ENCODE data around the gene ORM1. TPM values are rescaled to one million over a fixed set of nuclear protein-coding genes. Genes with fewer than 3 reads are reported as not detected.

The ORM1 gene
- total and polyA plus RNA-seq, 2 donors = 3.1 to 3.4 TPM

DNA sequence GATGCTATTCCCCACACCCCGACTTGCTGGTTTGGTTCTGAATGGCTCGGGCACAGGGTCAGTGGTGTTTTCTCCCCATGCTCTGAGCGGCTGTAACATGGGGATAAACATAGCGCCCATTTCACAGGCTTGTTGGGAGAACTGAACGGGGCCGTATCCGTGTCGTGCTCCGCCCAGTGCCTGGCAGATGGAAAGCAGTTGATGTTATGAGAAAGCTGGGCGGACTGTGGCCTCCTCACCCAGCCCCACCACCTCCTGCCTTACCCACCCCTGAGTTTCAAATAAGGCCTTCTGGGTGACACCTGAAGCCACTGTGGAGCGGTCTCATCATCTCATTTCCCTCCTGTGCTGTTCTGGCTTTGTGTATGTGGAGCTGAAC lies 21.3 kb downstream of the ORM1 start:
- peaks cover 96 to 98% of the 10 kb centered on the region in 2 donors for H3K36me3 ChIP-seq (ENCODE audit: control insufficient read depth in 2 of 2, insufficient read depth in 2 of 2, low read length in 1 of 2)
- no peaks in the 10 kb centered on the region for H3K27me3 ChIP-seq (ENCODE audit: control insufficient read depth in 2 of 2, insufficient read depth in 1 of 2, low read length in 1 of 2)
- H3K4me1 ChIP-seq (ENCODE audit: control insufficient read depth in 2 of 2, insufficient read depth in 2 of 2, low read length in 2 of 2) = peaks cover 0 to 5% of the 10 kb centered on the region in 2 donors
- H3K9me3 ChIP-seq (ENCODE audit: control insufficient read depth in 2 of 2, insufficient read depth in 1 of 2, low read length in 1 of 2) = no peaks in the 10 kb centered on the region
- DNase-seq (ENCODE audit: low read depth in 6 of 9, low spot score in 9 of 9) = no peak
- WGBS = 98% methylated on average over 11 of the region's 11 CpGs
- no peak overlapping the region for H3K27ac ChIP-seq (ENCODE audit: low read depth in 1 of 2, low read length in 1 of 2)
- H3K4me3 ChIP-seq (ENCODE audit: low read length in 2 of 2) = no peak overlapping the region

DNA sequence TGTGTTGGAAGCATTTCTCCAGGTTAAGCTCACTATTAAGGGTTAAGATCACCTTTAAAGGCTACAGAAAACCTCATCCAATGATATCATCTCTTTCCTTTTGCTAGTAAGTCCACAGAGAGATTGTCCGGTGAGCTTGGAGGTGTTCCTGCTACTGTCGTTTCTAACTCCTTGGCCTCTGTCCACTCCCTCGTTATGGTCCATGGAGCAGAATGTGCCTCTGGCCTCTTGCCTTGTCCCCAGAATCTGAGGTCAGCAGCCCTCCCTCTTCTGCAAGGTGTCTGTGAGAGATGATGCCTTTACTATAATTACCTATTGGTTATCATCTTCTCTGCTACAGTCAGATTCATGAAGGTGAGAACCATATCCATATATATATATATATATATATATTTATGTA lies 21.8 kb downstream of the ORM1 start:
- Histone ChIP-seq H3K27ac (ENCODE audit: low read depth in 1 of 2, low read length in 1 of 2) (no peak overlapping the region), H3K27me3 (ENCODE audit: control insufficient read depth in 2 of 2, insufficient read depth in 1 of 2, low read length in 1 of 2) (no peaks in the 10 kb centered on the region), H3K36me3 (ENCODE audit: control insufficient read depth in 2 of 2, insufficient read depth in 2 of 2, low read length in 1 of 2) (peaks cover 96 to 98% of the 10 kb centered on the region in 2 donors), H3K4me3 (ENCODE audit: low read length in 2 of 2) (no peak overlapping the region), H3K4me1 (ENCODE audit: control insufficient read depth in 2 of 2, insufficient read depth in 2 of 2, low read length in 2 of 2) (peaks cover 0 to 10% of the 10 kb centered on the region in 2 donors), H3K9me3 (ENCODE audit: control insufficient read depth in 2 of 2, insufficient read depth in 1 of 2, low read length in 1 of 2) (no peaks in the 10 kb centered on the region)
- DNase-seq (ENCODE audit: low read depth in 6 of 9, low spot score in 9 of 9) = no peak
- 94% methylated on average over 3 of the region's 3 CpGs for WGBS

DNA sequence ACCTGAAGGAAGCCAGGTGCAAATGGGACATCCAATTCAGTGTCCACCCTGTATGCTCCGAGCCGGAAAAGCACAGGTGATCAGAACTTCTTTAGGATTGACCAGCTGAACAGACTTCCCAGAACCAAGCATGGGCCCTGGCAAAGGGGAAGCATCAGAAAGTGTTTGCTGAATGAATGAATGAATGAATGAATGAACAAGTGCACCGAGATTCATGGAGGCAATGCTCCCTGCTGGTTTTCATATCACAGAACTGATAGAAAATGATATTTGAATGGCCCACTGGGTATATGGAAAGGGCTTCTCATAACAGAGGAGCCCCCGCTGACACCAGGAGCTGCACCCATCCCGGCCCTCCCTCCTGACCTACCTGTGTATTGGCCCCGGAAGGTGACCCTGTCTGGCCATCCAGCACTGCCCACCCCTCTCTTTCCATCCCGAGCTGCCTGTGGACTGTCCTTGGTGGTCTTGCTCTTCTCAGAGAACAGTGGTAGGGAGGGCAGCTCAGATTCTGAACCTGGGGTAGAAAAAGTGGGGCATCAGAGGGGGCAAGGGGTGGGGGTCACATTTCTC lies 22.7 kb downstream of the ORM1 start:
- Histone ChIP-seq H3K9me3 (ENCODE audit: control insufficient read depth in 2 of 2, insufficient read depth in 1 of 2, low read length in 1 of 2) (no peaks in the 10 kb centered on the region), H3K27me3 (ENCODE audit: control insufficient read depth in 2 of 2, insufficient read depth in 1 of 2, low read length in 1 of 2) (no peaks in the 10 kb centered on the region), H3K36me3 (ENCODE audit: control insufficient read depth in 2 of 2, insufficient read depth in 2 of 2, low read length in 1 of 2) (peaks cover 96 to 98% of the 10 kb centered on the region in 2 donors), H3K27ac (ENCODE audit: low read depth in 1 of 2, low read length in 1 of 2) (no peak overlapping the region), H3K4me1 (ENCODE audit: control insufficient read depth in 2 of 2, insufficient read depth in 2 of 2, low read length in 2 of 2) (peaks cover 0 to 14% of the 10 kb centered on the region in 2 donors), H3K4me3 (ENCODE audit: low read length in 2 of 2) (no peak overlapping the region)
- no peak for DNase-seq (ENCODE audit: low read depth in 6 of 9, low spot score in 9 of 9)
- 97% methylated on average over 7 of the region's 7 CpGs for WGBS

DNA sequence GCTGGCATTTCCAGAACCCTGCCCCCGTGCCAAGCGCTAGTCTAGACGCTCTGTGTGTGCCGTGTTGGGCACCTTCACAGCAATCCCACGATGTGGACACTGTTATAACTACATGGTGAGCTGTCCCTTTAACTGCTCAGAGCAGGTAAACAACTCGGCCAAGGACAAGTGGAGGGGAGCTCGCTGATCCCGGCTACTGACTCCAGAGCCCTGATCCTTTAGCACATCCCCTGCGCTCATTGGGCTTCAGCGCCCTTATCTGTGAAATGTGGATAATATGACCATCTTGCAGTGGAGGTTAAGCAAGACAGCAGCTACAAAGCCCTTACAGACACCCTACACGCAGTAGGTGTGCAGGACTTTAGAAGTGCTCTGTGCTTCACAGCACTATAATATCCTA lies 23.2 kb downstream of the ORM1 start:
- 92% methylated on average over 11 of the region's 11 CpGs for WGBS
- Histone ChIP-seq H3K36me3 (ENCODE audit: control insufficient read depth in 2 of 2, insufficient read depth in 2 of 2, low read length in 1 of 2) (peaks cover 96 to 98% of the 10 kb centered on the region in 2 donors), H3K4me3 (ENCODE audit: low read length in 2 of 2) (no peak overlapping the region), H3K27ac (ENCODE audit: low read depth in 1 of 2, low read length in 1 of 2) (no peak overlapping the region), H3K9me3 (ENCODE audit: control insufficient read depth in 2 of 2, insufficient read depth in 1 of 2, low read length in 1 of 2) (no peaks in the 10 kb centered on the region), H3K27me3 (ENCODE audit: control insufficient read depth in 2 of 2, insufficient read depth in 1 of 2, low read length in 1 of 2) (no peaks in the 10 kb centered on the region), H3K4me1 (ENCODE audit: control insufficient read depth in 2 of 2, insufficient read depth in 2 of 2, low read length in 2 of 2) (peaks cover 0 to 14% of the 10 kb centered on the region in 2 donors)
- no peak for DNase-seq (ENCODE audit: low read depth in 6 of 9, low spot score in 9 of 9)

DNA sequence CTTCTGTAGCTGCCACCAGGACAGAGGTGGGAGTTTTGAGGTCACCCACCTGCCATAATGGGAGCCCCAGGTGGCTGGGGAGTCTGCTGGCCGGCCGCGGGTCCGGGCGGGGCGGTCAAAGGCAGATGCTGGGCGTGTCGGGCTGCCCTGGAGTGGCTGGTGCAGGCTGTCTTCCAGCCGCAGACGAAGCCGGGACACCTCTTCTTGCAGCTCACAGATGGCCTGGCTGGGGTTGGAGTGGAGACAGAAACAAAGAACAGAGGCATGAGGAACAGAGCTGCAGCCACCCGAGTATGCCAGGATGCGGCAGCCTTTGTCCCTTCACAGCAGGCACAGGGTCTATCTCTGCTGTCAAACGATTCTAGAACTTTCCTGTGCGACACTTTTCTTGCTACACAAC lies 24.8 kb downstream of the ORM1 start:
- WGBS = 98% methylated on average over 15 of the region's 15 CpGs
- no peak overlapping the region for H3K4me3 ChIP-seq (ENCODE audit: low read length in 2 of 2)
- H3K9me3 ChIP-seq (ENCODE audit: control insufficient read depth in 2 of 2, insufficient read depth in 1 of 2, low read length in 1 of 2) = no peaks in the 10 kb centered on the region
- H3K27me3 ChIP-seq (ENCODE audit: control insufficient read depth in 2 of 2, insufficient read depth in 1 of 2, low read length in 1 of 2) = no peaks in the 10 kb centered on the region
- H3K36me3 ChIP-seq (ENCODE audit: control insufficient read depth in 2 of 2, insufficient read depth in 2 of 2, low read length in 1 of 2) = peaks cover 95 to 97% of the 10 kb centered on the region in 2 donors
- no peak for DNase-seq (ENCODE audit: low read depth in 6 of 9, low spot score in 9 of 9)
- H3K27ac ChIP-seq (ENCODE audit: low read depth in 1 of 2, low read length in 1 of 2) = no peak overlapping the region
- peaks cover 0 to 14% of the 10 kb centered on the region in 2 donors for H3K4me1 ChIP-seq (ENCODE audit: control insufficient read depth in 2 of 2, insufficient read depth in 2 of 2, low read length in 2 of 2)

DNA sequence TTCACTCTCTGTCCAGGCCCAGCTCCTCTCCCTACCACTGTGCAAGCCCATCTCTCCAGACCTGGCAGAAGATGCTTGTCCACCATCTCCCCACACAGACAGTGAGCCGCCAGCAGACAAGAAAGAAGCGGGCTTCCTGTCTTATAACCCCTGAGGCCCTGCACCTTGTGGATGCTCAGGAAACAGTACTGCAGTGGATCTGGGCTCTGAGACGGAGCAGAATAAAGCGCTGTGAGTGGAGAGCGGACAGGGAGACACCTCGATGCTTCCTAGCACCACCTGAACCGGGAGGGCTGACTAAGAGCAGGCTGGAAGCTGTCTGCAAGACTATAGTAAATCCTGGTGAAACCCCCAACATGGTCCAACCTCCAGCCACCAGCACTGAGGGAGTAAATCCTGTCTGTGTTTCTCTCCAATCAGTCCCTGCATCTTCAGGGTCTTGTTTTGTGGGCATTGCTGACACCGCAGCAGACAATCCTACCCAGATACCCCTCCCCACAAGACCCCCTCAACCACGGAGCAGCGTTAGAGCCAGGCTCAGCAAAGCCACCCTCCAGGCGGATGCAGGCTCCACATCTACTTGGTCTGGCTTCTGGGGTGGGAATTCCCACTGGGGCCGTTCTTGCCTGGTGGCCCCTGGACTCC lies 25.5 kb downstream of the ORM1 start:
- Histone ChIP-seq H3K9me3 (ENCODE audit: control insufficient read depth in 2 of 2, insufficient read depth in 1 of 2, low read length in 1 of 2) (no peaks in the 10 kb centered on the region), H3K27me3 (ENCODE audit: control insufficient read depth in 2 of 2, insufficient read depth in 1 of 2, low read length in 1 of 2) (no peaks in the 10 kb centered on the region), H3K4me3 (ENCODE audit: low read length in 2 of 2) (no peak overlapping the region), H3K36me3 (ENCODE audit: control insufficient read depth in 2 of 2, insufficient read depth in 2 of 2, low read length in 1 of 2) (peaks cover 95 to 97% of the 10 kb centered on the region in 2 donors), H3K4me1 (ENCODE audit: control insufficient read depth in 2 of 2, insufficient read depth in 2 of 2, low read length in 2 of 2) (peaks cover 0 to 14% of the 10 kb centered on the region in 2 donors), H3K27ac (ENCODE audit: low read depth in 1 of 2, low read length in 1 of 2) (peak overlapping the region; percentile 23 to 47)
- WGBS = 95% methylated on average over 12 of the region's 12 CpGs
- DNase-seq (ENCODE audit: low read depth in 6 of 9, low spot score in 9 of 9) = no peak

DNA sequence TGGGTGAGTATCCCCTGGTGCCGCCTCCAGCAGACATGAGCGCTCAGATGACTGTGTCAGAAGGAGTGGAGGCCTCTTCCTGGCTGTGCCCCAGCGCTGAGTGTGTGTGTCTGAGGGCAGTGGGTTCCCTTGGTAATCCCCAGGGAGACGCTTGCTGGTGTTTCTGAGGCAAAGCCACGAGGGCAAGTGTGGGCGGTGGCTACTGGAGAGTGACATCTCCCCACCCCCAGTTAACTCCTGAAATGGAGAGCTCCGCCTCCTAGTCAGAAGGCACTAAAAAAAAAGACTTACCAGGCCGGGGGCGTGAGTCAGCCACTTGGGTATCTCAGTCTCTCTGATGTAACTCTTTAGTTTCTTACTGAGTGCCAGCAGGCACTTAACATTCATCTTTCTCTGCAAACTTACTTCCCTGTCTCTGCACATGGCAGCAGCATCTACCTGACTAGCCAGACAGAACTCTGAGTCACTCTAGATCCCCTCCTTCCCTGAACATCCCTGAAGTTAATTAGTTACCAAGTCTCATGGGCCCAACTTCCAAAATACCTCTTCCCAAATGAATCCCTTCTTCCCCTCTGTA lies 26.1 kb downstream of the ORM1 start:
- Histone ChIP-seq H3K4me1 (ENCODE audit: control insufficient read depth in 2 of 2, insufficient read depth in 2 of 2, low read length in 2 of 2) (peaks cover 0 to 14% of the 10 kb centered on the region in 2 donors), H3K4me3 (ENCODE audit: low read length in 2 of 2) (no peak overlapping the region), H3K36me3 (ENCODE audit: control insufficient read depth in 2 of 2, insufficient read depth in 2 of 2, low read length in 1 of 2) (peaks cover 93% of the 10 kb centered on the region in 2 donors), H3K9me3 (ENCODE audit: control insufficient read depth in 2 of 2, insufficient read depth in 1 of 2, low read length in 1 of 2) (no peaks in the 10 kb centered on the region), H3K27me3 (ENCODE audit: control insufficient read depth in 2 of 2, insufficient read depth in 1 of 2, low read length in 1 of 2) (no peaks in the 10 kb centered on the region), H3K27ac (ENCODE audit: low read depth in 1 of 2, low read length in 1 of 2) (peak overlapping the region; percentile 23 to 47)
- 60% methylated on average over 9 of the region's 9 CpGs for WGBS
- peak in 3 of 9 donors; percentile 25 to 61 (median 29) for DNase-seq (ENCODE audit: low read depth in 6 of 9, low spot score in 9 of 9)

DNA sequence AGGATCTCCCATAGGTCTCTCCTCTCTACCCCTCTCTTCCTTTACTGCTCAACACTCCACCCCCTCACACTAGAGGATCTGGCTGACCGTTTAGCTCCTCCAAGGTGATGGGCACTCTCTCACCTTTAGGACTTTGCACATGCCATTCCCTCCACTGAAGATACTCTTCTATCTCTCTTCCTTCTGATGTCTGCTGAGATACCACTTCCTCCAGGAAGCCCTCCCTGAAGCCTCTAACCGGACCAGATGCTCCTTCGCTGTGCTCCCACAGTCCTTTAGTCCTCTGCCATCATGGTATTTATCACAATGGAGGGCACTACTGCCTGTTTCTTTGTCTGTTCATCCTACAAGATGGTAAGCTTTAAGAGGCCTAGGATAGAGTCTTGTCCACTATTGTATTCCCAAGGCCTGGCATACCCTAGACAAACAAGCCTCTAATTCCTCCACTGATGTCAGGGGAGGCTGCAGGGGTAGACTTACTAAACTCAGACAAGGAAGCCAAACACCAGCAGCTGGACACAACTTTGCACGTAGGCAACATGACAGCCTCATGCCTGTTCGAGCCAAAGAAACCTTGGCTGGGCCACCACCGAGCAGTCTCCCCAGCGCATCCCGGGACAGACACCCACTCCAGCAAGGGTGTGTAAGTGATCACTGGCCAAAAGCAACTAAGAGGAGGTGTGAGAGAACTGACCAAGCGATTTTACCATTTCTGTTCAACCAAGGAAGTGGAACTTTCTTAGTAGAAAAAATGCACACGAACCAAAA lies 27.0 kb downstream of the ORM1 start:
- no peak for DNase-seq (ENCODE audit: low read depth in 6 of 9, low spot score in 9 of 9)
- no peak overlapping the region for H3K4me3 ChIP-seq (ENCODE audit: low read length in 2 of 2)
- H3K36me3 ChIP-seq (ENCODE audit: control insufficient read depth in 2 of 2, insufficient read depth in 2 of 2, low read length in 1 of 2) = peaks cover 90 to 91% of the 10 kb centered on the region in 2 donors
- peak overlapping the region in 1 of 2 donors; percentile 37 for H3K27ac ChIP-seq (ENCODE audit: low read depth in 1 of 2, low read length in 1 of 2)
- H3K27me3 ChIP-seq (ENCODE audit: control insufficient read depth in 2 of 2, insufficient read depth in 1 of 2, low read length in 1 of 2) = no peaks in the 10 kb centered on the region
- H3K9me3 ChIP-seq (ENCODE audit: control insufficient read depth in 2 of 2, insufficient read depth in 1 of 2, low read length in 1 of 2) = no peaks in the 10 kb centered on the region
- WGBS = 95% methylated on average over 10 of the region's 10 CpGs
- H3K4me1 ChIP-seq (ENCODE audit: control insufficient read depth in 2 of 2, insufficient read depth in 2 of 2, low read length in 2 of 2) = peaks cover 0 to 14% of the 10 kb centered on the region in 2 donors
